SK-N-SH treated with all-trans-retinoic acid at 6 μM for 48 hours (cell line): Measurements from ENCODE around the gene SRRM2.
A peak's percentile ranks its signal among the peaks of the same experiment; 100 is the strongest.

Source experiments
- ATAC-seq: fragments of 200-7000 bp; cut with Tn5 transposase; 3 replicates; pipeline ENCODE4 v1.9.1; 2020; ENCODE audit warnings: mild to moderate bottlenecking, moderate library complexity
- ARNTL ChIP-seq: fragments of 450-650 bp; formaldehyde crosslinking; IDR thresholded peaks from 2 replicates; pipeline ENCODE4 v1.5.0; 2020; ENCODE audit warnings: low read depth, mild to moderate bottlenecking, moderate library complexity, borderline replicate concordance
- BACH2 ChIP-seq: fragments of 250-450 bp; sonication (Bioruptor Pico); IDR thresholded peaks from 2 replicates; pipeline ENCODE4 v1.9.0; 2021; ENCODE audit warnings: mild to moderate bottlenecking, borderline replicate concordance
- CSDC2 ChIP-seq: fragments of 250-450 bp; sonication (Bioruptor Pico); IDR thresholded peaks from 2 replicates; pipeline ENCODE4 v1.5.0; 2020; ENCODE audit warnings: mild to moderate bottlenecking, moderate library complexity
- ESRRG ChIP-seq: fragments of 250-450 bp; sonication (Bioruptor Pico); IDR thresholded peaks from 2 replicates; pipeline ENCODE4 v1.6.1; 2021; ENCODE audit warnings: mild to moderate bottlenecking
- GLIS3 ChIP-seq: fragments of 250-450 bp; sonication (Bioruptor Pico); IDR thresholded peaks from 2 replicates; pipeline ENCODE4 v1.5.0; 2020; ENCODE audit warnings: mild to moderate bottlenecking, moderate library complexity
- ISL1 ChIP-seq: fragments of 250-450 bp; sonication (Bioruptor Pico); IDR thresholded peaks from 2 replicates; pipeline ENCODE4 v2.1.2; 2022; ENCODE audit warnings: mild to moderate bottlenecking, moderate library complexity
- OSR1 ChIP-seq: fragments of 250-450 bp; sonication (Bioruptor Pico); IDR thresholded peaks from 2 replicates; pipeline ENCODE4 v1.8.0; 2022; ENCODE audit warnings: moderate library complexity, mild to moderate bottlenecking, inconsistent platforms
- PATZ1 ChIP-seq: fragments of 250-450 bp; sonication (Bioruptor Pico); IDR thresholded peaks from 2 replicates; pipeline ENCODE4 v1.8.0; 2020; ENCODE audit warnings: mild to moderate bottlenecking, moderate library complexity, borderline replicate concordance
- PPARA ChIP-seq: fragments of 250-450 bp; sonication (Bioruptor Pico); IDR thresholded peaks from 2 replicates; pipeline ENCODE4 v1.5.0; 2020; ENCODE audit warnings: mild to moderate bottlenecking, borderline replicate concordance
- RARB ChIP-seq: fragments of 250-450 bp; sonication (Bioruptor Pico); IDR thresholded peaks from 2 replicates; pipeline ENCODE4 v1.8.0; 2021; ENCODE audit warnings: mild to moderate bottlenecking, moderate library complexity
- SNAI2 ChIP-seq: fragments of 250-450 bp; sonication (Bioruptor Pico); IDR thresholded peaks from 2 replicates; pipeline ENCODE4 v1.5.0; 2020; ENCODE audit warnings: mild to moderate bottlenecking, moderate library complexity
- TCF4 ChIP-seq: fragments of 250-450 bp; sonication (Bioruptor Pico); IDR thresholded peaks from 2 replicates; pipeline ENCODE4 v1.8.0; 2021; ENCODE audit warnings: mild to moderate bottlenecking, moderate library complexity, borderline replicate concordance
- TOX ChIP-seq: fragments of 250-450 bp; sonication (Bioruptor Pico); IDR thresholded peaks from 2 replicates; pipeline ENCODE4 v1.8.0; 2021; ENCODE audit warnings: mild to moderate bottlenecking, moderate library complexity, borderline replicate concordance
- ZC3H10 ChIP-seq: fragments of 250-450 bp; sonication (Bioruptor Pico); IDR thresholded peaks from 2 replicates; pipeline ENCODE4 v1.5.1; 2021; ENCODE audit warnings: mild to moderate bottlenecking, moderate library complexity
- ZFP3 ChIP-seq: fragments of 250-450 bp; sonication (Bioruptor Pico); IDR thresholded peaks from 2 replicates; pipeline ENCODE4 v1.5.0; 2020; ENCODE audit warnings: mild to moderate bottlenecking, moderate library complexity
- ZFP30 ChIP-seq: fragments of 450-650 bp; formaldehyde crosslinking; IDR thresholded peaks from 2 replicates; pipeline ENCODE4 v1.5.0; 2022; ENCODE audit warnings: mild to moderate bottlenecking, moderate library complexity
- ZNF565 ChIP-seq: fragments of 450-650 bp; formaldehyde crosslinking; conservative IDR thresholded peaks from 2 replicates; pipeline ENCODE4 v1.5.0; 2020; ENCODE audit warnings: low read depth, mild to moderate bottlenecking, moderate library complexity
- ZNF70 ChIP-seq: fragments of 450-650 bp; formaldehyde crosslinking; IDR thresholded peaks from 2 replicates; pipeline ENCODE4 v1.5.0; 2020; ENCODE audit warnings: mild to moderate bottlenecking, moderate library complexity
- TF ChIP-seq, protein P1 (sequence below): fragments of 250-450 bp; sonication (Bioruptor Pico); IDR thresholded peaks from 2 replicates; pipeline ENCODE4 v1.5.1; 2020; ENCODE audit warnings: low read depth, mild to moderate bottlenecking, moderate library complexity

SRRM2 gene

GRCh38 chr16:2775765-2776499 lies 23.5 kb downstream of the SRRM2 start:
- no peak for TF ChIP-seq ISL1 (CRISPR knock-in tag)
- no peak for TF ChIP-seq TCF4
- TF ChIP-seq ARNTL (CRISPR knock-in tag) = no peak
- TF ChIP-seq GLIS3 = no peak
- no peak for TF ChIP-seq PPARA (CRISPR knock-in tag)
- no peak for TF ChIP-seq ZFP3
- TF ChIP-seq ZNF565 (CRISPR knock-in tag) = no peak
- no peak for TF ChIP-seq ESRRG (CRISPR knock-in tag)
- no peak for TF ChIP-seq CSDC2 (CRISPR knock-in tag)
- TF ChIP-seq ZNF70 (CRISPR knock-in tag) = no peak
- TF ChIP-seq RARB (CRISPR knock-in tag) = no peak
- no peak for TF ChIP-seq OSR1 (CRISPR knock-in tag)
- no peak for TF ChIP-seq PATZ1
- TF ChIP-seq BACH2 (CRISPR knock-in tag) = no peak
- TF ChIP-seq, protein P1, sequence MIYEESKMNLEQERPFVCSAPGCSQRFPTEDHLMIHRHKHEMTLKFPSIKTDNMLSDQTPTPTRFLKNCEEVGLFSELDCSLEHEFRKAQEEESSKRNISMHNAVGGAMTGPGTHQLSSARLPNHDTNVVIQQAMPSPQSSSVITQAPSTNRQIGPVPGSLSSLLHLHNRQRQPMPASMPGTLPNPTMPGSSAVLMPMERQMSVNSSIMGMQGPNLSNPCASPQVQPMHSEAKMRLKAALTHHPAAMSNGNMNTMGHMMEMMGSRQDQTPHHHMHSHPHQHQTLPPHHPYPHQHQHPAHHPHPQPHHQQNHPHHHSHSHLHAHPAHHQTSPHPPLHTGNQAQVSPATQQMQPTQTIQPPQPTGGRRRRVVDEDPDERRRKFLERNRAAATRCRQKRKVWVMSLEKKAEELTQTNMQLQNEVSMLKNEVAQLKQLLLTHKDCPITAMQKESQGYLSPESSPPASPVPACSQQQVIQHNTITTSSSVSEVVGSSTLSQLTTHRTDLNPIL = no peak
- ATAC-seq = no peak

DNA sequence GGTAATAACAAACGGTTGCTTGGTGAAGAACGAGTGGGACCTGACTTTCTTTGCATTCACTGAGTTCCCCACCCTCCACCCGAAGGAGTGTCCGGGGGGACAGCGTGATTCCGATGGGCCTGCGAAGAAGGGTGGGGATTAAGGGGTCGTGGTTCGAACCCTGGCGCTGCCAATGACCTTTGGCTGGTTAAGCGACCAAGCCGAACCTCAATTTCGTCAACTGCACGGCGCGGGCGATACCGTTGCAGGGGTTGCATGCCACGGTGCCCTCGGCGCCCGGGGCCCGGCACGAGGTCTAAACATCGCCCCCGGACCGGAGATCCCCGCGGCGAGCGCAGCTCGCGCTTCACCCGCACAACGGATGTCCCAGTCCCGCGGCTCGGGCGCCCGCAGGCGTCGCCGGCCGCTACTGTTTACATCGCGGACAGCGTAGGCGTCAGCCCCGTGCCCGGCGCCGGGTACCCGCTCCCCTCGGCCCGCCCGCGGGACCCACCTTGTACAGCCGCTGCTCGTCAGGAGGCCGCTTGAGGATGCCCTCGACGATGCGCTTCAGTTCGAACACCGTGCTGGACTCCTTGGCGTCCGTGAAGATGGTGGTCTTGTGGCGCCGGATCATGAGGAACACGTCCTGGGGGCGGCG lies 24.2 kb downstream of the SRRM2 start:
- no peak for TF ChIP-seq SNAI2 (CRISPR knock-in tag)
- TF ChIP-seq ISL1 (CRISPR knock-in tag) = no peak
- TF ChIP-seq ARNTL (CRISPR knock-in tag) = no peak
- no peak for TF ChIP-seq ZFP30 (CRISPR knock-in tag)
- no peak for TF ChIP-seq RARB (CRISPR knock-in tag)
- TF ChIP-seq ZC3H10 (CRISPR knock-in tag) = no peak
- no peak for TF ChIP-seq ZNF70 (CRISPR knock-in tag)
- TF ChIP-seq ESRRG (CRISPR knock-in tag) = no peak
- no peak for TF ChIP-seq TCF4
- no peak for TF ChIP-seq CSDC2 (CRISPR knock-in tag)
- TF ChIP-seq TOX = no peak
- TF ChIP-seq ZFP3 = no peak
- no peak for TF ChIP-seq PPARA (CRISPR knock-in tag)
- TF ChIP-seq PATZ1 = no peak
- TF ChIP-seq, protein P1 = no peak
- ATAC-seq = peak; percentile 7

GRCh38 chr16:2777231-2777902 lies 24.9 kb downstream of the SRRM2 start, which contains the start of gene ELOB:
Gene ELOB (minus strand): TSS chr16:2777280. CDS start chr16:2777239, 41 bp downstream.
- TF ChIP-seq ZNF70 (CRISPR knock-in tag) = 0 out of 2 replicates have a peak, but pooled peaks have one; percentile 10
- 0 out of 2 replicates have a peak, but pooled peaks have one; percentile 14 for TF ChIP-seq SNAI2 (CRISPR knock-in tag)
- TF ChIP-seq RARB (CRISPR knock-in tag) = no peak
- peak; percentile 21; the same call in 1 of the 2 replicates for TF ChIP-seq ZFP30 (CRISPR knock-in tag)
- peak; percentile 84 for ATAC-seq
